Stimulated activated CD8-positive, alpha-beta memory T cell treated with anti-CD3 and anti-CD28 coated beads, Interleukin-7, amount 100 ng/mL, for 4 hours (primary cell): Measurements from ENCODE around the gene FOXJ1.

Experiments used
- DNase-seq, 2 donors: peaks; one replicate each; pipeline ENCODE4 v3.0.0-alpha.2; 2020; ENCODE audit warnings: low read depth in 2 of 2

The FOXJ1 gene

DNA sequence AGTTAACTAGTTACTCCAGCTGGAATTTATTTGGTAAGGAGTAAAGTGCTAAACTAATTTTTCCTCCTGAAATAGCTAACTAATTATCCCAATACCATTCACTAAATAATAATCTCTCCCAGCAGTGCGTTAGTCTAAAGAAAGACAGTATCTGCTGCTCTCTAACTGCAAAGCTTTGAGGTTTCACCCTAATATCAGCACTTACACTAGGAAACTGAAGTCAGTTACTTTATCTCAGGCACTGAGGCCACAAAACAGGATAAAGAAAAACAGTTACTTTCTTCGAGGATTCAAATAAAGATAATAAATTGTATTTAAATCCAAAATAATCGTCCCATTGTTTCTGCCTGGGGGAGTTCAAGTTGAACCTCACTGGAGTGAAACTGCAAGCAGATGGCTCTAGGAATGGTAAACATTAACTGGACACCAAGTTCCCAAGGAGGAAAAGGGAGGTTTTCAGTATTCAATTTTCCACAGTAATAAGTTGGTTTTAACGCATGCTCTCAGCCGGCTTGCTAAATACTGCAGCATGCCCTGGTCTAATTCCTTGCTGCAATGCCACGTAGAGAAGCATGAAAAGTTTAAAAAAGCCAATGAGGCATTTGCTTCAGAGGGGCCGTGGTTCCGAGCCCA lies 20.0 kb upstream of the FOXJ1 start:
- DNase-seq = no peak

DNA sequence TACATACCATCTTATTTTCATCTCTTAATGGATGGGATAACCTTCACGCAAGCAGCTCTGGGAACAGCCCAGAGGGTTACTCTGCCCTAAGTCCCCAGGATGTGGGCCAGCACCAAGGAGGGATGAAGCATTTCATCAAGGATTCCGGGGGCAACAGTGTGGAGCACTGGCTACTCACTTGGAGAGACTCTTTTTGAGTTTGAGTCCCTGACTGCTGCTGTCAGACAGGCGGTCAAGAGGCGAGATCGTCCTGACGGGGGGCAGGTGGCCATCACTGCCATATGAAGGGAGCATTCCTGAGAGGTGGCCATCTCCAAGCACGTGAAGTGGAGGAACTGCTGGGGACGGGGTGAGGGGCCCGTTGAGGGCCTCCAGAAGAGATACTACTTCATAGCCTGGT lies 18.1 kb upstream of the FOXJ1 start:
- DNase-seq = no peak

DNA sequence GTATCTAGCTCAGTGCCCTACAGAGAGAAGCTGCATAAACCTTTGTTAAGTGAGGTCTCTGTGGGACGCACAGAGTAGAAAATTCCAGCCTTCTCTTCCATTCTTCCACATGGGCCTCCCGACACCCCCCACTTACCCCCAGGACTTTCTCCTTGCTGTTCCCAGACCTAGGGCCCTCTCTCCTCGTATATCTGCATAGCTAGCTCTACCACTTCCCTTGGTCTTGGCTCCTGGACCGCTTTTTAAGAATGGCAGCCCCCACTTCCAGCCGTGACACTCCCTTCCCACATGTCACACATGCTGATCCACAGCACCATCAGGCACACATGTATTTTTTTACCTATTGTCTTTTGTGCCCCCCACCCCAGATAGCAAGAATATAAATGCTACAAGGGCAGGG lies 16.7 kb upstream of the FOXJ1 start:
- no peak for DNase-seq

DNA sequence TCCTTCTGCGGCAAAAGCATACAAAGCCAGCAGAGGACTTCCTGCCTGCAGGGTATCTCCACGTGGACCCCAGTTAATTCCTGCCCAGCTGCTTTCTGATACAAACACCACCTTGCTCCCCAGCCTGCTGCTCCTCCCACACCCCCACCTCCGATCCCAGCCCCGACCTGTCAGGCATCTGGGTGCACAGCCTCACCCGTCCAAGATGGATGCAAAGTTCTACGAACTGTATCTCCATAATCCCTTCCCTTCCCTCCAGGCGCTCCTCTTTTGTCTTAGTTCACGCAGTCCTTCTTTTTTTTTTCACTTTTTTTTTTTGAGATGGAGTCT lies 15.6 kb upstream of the FOXJ1 start:
- DNase-seq = no peak

DNA sequence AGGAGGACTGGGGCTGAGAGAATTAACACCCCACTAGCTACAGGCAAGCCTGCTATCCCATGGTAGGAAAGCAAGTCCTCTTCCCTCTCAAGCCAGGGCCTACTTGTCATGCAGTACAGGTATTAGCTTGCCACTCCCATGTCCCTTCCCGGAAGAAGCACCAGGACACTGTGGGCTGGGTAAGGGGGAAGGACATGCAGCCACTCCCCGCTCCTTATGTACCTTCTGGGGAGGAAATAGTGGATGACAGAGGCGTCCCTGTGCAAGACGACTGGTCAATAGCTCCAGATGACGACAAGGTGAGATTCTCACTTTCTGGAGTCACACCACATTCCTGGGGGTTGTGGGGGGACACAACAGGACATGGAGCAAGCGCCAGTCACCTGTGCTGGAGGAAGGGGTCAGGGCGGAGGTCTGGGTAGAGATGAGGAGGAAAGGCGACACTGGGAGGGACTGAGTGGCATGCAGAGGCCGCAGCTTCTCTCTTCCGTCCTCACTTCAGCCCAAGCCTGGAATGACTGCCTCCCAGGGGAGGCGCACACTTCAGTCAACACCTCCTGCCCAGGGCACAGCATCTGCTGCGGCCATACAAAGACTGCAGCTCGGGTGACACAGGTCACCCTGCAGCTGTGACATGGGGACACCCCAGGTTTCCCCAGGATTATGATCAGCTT lies 15.1 kb upstream of the FOXJ1 start:
- no peak for DNase-seq

DNA sequence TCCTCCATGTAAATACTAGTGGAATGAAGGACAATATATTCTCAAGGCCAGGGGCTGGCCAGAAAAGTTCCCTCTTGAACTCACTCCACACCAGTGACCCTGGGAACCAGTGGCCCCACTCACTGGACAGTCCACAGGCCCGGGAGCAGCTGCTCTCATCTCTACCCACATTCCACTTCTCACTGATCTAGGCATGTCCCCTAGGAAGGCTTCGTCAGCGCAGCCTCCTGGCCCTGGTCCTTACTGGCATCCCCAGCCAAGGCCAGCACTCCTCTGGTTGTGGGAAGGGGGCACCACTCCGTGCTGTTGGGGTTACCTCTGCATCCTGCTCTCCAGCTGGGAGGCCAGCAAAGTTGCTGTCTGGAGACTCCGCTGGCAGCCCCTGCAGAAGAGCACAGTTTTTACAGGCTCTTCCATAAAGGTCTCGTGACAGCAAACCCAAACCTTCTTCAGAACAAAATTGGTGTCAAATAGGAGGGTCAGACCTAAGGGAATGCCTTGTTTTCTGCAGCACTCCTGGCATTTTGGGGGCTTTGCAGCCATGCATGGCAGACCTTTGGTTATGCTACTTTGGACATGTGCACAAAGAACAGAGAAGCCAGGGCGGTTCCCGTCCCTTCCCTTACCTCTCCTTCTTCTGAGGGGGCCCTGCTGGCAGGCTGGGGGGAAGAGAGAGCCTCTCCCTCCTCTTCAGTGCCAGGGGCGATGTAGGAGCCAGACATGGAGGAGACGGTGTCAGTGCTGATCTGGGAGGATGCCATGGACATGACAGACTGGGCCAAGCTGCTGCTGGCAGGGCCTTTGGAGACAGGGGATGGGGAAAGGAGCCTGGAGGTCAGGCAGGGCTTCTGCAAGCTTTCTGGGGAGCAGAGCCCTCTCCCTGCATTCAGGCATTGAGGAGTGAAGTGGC lies 14.1 kb upstream of the FOXJ1 start:
- DNase-seq = no peak

DNA sequence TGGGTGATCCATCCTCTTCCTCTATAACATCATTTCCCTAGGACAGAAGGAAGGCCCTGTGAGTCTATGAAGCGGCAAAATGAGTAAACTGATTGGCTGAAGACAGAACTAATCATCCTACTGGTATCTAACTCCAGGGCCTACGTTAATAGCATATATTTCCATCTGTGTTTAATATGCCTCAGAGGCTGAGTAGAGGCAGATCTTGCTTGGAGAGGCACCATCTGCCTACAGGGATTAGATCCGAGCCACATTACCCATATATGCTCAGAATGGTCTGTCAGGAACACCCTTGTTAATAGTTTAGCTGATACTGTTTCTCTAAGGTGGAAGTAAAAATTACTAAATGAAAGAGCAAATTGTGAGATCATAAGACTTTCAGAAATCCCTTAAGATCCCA lies 13.2 kb upstream of the FOXJ1 start:
- DNase-seq = no peak

DNA sequence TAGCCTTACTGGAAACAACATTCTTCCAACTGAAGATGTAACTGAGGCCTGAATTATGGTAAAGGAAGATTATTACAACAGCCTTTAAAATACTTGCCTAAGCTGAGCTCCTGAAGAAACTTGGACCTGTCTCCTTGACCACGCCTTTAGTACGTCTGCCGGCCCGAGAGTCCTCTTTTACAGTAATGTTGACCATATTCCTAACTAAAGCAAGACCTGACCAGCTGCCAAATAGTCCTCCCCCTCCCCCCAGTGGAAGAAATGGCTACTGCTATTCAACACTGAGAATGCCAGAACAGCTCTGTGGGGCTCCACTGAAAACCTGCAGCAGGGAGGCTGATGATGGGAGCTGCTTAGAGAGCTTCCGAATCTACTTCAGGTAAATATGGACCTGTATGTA lies 12.6 kb upstream of the FOXJ1 start:
- no peak for DNase-seq

DNA sequence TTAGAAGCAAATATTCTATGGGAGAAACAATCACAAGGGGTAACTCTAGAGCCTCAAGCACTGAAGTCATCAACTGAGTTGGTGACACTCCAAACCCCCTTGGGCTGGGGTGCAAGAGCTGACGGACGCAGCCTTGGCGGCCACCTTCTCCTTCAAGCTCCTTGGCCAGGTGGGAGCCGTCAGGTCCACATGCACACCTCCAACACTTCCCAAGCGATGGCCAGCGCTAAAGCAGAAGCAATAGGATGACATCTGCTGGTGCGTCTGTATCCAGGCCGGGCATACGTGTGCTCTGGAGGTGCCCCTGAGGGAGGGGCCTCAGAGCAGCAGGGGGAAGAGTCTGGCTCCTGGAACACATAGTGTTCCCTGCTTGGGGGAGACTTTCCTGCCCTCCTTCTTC lies 12.2 kb upstream of the FOXJ1 start:
- DNase-seq = no peak

DNA sequence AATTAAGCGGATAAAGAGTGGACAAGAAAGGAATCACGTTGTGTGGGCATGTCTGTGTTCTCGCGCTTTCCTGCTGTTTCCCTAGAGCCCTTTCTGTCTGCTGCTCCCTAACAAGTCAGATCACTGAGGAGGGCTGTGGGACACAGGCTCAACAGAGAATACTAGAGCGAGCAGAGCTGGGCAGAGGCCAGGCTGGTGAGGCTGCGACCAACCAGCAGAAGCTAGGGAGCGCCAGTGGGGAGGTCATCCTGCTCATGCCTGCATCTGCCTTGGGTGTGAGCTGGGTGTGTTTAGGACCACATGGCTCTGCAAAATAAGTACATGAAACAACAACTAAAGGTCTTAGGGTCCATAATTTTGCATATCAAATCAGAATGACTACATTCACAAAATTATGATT lies 11.5 kb upstream of the FOXJ1 start:
- DNase-seq = no peak

DNA sequence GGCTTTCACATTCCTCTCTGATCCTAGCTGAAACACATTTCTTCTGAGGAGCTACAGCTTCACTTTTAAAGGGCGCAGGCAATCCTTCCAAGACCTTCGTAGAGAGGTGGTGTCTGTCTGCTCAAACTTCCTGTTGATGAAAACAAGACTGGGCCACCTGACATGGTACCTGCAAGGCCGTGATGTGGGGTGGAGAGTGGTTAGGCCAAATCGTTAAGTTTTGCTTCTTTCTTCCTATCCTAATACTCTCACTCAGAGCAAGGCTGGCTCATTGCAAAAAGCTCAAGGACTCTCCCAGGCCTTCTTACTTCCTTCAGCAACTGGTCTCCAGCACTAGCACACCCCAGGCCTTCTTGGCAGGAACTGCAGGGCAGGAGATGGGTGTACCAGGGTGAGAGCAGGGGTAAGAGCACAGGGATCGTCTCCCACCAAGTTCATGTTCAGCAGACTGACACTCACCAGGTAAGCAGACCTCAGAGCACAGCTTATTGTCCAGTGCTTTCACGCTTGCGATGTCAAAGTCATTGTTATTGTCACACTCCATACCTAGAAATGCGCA lies 10.9 kb upstream of the FOXJ1 start:
- no peak for DNase-seq

DNA sequence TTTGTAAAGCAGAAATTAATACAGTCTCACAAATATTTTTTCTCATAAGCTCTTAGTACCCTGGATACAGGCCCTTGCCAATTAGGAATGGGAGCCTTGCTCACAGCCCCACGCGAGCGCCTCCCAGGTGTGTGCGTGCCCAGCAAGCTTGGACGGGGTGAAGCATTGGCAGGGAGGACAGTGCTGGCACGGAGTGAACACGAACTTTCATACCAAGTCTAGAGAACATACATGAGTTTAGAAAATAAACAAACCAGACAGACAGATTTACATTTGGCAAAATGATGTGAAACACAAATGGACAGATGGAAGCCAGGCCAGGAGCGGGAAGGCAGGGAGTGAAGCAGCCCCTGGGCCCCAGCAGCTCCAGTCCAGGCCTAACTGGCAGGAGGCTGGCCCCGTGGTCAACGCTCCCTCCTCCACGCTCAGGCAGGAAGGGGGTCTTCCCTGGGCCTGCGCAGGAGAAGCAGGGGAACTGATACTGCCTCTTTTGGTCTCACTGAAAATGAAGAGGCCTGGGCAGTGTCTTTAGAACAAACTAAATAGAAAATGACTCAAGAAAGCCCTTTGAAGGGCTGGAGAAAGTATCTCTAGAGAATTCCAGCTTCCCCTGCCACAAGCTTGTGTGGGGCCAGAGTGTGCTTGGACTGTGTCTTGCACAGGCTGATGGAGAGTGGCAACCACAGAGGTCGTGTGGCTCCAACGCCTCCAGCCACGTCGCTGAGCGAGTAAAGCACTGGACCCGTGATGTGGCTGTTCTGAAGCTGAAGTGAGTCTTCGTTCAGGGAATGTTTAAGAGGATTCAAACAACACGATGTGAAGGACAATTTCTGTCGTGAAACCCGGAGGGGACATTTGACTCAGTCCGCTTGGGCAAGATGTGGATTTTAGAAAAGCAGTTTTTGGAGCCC lies 9.9 kb upstream of the FOXJ1 start:
- no peak for DNase-seq

DNA sequence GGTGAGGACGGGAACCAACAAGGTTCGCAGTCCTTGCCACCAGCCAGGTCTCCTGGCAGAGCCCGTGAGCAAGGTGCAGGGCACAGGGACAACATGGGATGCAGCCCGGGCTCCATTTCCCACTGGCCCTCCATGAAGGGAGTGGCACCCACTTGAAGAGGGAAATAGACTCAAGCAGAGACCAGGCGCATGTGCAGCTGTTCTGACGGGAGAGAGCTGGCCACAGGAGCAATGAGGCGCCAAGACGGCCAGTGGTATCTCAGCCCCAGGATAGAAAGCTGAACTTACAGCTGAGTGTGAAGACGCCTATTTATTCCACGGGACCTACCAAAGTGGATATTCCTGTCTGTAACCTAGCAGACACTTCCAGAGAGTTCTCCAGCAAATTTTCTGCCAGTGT lies 8.2 kb upstream of the FOXJ1 start:
- DNase-seq = no peak

DNA sequence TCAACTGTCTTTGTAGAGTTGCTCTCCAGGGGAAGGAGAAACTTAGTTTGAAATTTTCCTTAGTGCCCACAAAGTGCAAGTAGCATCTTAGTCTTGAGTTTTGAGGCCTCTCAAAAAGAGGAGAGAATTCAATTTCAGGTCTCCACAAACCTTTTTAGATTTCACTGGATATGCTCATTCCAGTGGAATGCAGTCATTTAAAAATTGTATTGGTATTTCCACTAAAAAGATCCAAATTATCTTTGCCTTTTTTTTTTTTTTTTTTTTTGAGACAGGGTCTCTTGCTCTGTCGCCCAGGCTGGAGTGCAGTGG lies 6.9 kb upstream of the FOXJ1 start:
- no peak for DNase-seq

DNA sequence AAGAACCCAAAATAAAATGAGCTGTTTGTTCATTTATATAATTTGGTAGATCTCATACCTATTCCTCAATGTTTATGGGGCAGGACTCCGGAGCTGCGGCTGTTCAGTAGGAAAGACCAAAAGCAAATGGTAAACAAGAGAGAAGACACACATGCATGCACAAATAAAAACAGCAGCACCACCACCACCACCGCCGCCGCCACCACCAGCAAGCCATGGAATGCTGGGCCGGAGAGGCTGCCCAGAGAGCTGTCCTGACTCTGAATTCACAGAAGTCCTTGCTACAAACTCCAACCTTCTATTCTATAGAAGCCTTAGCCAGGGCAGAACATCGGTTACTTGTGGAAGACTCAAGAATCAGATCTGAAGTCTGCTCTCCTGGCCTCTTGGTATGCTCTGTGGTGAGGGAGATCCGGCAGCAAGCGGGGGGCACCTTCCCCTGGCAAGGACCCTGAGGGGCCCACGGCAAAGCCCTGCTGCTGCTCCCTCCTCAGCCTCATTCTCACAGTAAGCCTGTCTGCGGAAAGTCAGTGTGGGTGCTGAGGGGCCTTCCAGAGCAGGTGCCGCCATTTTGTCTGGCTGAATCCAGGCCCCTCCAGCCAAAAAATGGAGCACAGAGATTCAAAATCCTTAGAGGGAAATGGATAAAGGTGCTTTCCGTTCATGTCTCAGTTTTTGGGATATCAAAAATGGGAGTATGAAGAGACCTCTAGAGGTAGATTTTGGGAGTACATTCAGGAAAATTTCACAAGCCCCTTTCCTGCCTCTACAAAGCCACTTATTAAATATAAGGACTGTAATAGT lies 6.4 kb upstream of the FOXJ1 start:
- no peak for DNase-seq

DNA sequence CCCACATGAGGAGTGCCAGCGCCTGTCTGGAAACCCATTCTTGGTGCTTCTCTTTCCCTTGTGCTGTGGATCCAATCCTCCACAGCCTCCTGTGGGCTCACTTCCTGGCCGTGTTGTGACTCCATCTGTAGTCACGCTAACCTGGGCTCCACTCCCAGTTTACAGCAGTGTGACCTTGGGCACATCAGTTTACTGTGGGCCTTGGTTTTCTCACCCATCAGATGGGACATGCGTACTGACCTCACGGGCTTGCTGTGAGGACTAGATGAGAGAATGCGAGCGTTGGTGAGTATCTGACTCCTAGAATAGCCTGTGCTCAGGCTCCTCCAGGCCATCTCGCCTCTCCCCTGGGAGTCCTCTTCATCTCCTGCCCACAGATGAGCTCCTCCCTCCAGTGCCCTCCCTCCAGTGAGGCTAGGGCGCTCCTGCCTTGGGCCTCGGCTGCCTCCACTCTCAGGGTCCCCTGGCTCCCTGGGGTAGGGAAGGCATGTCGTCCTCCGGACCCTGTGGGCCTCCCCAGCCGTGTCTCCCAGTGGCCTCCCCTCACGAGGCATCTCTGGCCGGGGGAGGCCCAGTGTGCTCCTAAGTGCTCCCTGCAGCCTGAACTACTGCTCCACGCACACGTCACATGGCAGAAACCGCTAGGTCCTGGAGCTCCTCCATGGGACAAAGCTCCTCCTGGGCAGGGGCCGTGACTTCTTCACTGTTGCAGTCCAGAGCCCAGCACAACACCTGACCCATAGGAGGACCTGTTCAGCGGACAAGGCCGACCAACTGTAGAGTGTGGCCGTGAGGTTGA lies 5.2 kb upstream of the FOXJ1 start:
- DNase-seq = no peak

DNA sequence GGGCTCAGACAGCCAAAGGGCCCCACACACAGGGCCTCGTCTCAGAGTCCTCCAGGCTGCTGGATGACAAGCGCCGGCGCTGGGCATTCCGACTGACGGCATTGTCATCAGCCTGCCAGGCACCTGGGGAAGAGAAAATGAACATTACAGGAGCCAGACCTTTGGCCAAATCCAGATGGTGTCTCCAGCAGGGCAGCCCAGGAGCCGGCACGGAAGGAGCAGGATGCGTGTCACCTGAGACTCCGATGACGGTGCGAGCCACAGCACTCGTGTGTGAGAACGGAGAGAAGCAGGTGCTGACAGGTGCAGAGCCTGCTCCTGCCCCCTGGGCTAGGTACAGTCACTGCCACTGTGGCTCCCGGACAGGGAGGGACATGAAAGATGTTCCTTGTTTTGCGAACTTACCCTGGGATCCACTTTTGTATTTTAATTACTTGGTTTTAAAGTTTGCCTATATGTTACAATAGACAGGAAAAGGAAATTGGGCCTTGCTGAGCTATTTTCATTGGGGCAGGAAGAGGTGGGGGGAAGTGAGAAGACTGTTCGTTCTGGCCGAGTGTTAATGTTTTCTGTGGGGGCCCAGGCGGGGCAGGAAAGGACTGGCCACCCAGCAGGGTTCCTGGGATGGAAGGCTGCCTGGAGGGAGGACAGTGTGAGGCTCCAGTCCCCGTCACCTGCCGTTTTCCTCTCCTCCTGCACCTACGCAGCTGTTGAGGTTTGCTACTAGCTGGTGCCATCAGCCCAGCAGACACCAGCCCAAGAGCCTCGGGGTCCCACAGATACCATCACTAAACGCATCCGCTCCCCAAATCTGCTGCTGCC lies 4.4 kb upstream of the FOXJ1 start:
- DNase-seq = no peak

DNA sequence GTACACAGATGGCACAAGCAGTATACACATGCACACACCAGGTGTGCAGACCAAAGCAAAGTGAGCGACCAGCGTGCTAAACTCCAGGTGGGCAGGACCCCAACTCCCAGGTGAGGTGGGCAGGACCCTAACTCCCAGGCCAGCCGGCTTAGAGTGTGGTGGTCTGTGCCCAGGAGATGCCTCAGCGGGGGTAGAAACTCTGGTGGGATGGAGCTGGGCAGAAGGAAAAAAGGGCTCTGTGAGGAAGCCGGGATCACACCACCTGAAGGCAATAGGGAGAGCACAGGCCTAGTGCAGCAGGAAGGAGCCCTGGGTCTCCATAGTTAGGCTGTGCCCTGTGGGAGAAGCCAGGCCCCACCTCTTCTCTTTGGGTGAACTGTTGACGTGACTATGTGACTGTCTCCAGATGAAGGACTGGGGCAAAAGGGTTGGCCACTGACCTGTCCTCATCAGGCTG lies 1.6 kb upstream of the FOXJ1 start:
- no peak for DNase-seq

DNA sequence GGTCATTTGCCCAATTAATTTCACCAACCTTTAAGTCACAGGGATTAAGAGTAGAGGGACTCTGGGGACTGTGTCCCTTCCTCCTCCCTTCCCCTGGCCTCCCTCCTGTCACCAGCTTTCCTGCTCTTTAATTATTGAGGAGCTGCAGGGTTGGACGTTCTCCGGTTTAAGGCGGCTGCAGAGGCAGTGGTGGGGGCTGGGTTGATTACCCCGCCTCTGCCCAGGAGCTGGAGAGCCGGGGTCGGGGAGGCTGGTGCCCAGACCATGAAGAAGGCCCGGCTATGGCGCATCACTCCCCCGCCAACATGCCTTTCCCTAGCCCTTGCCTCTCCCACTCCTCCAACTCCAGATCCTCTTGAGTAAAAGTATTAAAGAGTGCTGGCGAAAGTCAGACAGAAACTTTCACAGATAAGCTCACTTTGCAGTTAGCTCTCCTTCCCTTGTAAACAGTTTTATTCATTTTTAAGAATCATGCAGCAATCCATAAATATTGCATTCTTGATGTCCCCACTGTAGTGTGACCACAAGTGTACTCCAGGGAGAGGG lies 1.1 kb upstream of the FOXJ1 start:
- no peak for DNase-seq
